Peyer's patch (tissue), 4 donors: ENCODE measurements around the gene ADAM15.

Experiments
- CTCF ChIP-seq, 6 experiments: fragments of 450-650 bp in 4 of 6; fragments of 200-600 bp in 2 of 6; sonication (generic) in 1 of 6; IDR thresholded peaks; one replicate each; pipeline ENCODE4 v1.5.1; 2017 to 2019; ENCODE audit warnings: antibody characterized with exemption in 6 of 6, mild to moderate bottlenecking in 3 of 6, moderate library complexity in 1 of 6
- POLR2A ChIP-seq, 2 donors: fragments of 450-650 bp; IDR thresholded peaks; one replicate each; pipeline ENCODE4 v1.5.1; 2017; ENCODE audit warnings: antibody characterized with exemption in 2 of 2, mild to moderate bottlenecking in 2 of 2, moderate library complexity in 2 of 2

DNA sequence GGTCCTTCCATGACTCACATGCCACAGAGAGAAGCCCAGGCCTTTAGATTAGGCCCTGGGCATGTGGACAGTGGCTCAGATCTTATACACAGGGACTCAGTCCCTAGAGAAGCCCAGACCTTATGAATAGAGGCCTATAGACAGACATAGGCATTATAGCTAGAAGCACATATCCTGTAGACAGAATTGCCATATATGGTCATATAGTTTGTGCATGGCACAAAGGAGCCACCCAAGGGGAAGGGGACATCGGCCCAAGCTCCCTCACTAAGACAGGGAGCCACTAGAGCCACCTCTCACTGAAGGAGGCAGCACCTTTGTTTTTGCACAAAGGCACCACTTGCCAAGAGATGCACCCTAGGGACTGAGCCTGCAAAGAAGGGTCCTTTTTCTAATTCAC is 25.3 kb downstream of the ADAM15 start:
- TF ChIP-seq CTCF (IDR thresholded peaks at IDR 0.05) (no peak), POLR2A (IDR thresholded peaks at IDR 0.05) (no peak)
